GM21423 (cell line): ENCODE data around the gene WASF2.

Experiments used
- ATAC-seq: cut with Tn5 transposase; IDR thresholded peaks from one replicate; pipeline ENCODE4 v1.9.1; 2021; ENCODE audit warnings: mild to moderate bottlenecking, moderate library complexity; ENCODE audit not compliant: unreplicated experiment

Gene WASF2

DNA sequence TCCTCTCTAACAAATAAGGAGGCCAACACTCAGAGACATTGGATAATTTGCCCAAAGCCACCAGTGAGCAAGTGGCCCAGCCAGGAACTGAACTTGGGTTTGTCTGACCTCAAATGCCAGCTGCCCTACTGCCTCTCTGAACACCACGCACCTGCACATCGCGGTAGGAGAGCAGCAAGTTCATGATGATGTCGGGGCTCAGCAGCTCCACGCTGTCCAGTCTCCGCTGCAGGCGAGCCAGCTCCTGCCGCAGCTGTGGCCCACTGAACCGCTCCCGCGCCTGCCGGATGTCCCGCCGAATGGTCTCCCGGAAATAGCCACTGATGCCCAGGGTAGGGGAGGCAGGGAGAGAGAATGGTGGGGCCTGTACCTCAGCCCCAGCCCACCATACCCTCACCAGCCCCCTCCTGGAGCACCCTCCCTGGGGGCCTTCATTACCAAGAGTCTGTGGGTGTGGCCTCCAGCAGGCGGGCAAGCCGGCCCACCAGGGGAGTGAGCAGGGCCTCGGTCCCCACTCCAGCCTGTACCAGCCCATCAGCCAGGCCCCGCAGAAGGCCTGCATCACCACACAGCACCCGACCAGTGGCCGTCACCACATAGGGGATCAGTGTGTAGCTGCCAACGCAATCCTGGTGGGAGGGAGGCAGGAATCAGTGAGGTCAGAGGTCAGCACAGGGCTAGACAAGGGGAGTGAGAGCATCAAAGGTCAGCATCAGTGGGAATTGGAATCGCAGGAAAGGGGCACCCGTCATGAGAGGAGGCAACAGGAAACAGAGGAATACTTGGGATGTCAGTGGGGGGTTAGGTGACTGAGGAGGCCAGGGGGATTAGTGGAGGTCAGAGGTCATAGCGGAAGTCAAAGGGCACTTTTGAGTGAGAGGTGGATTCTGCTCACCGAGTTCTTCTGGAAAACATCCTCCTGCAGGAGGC, 125.9 kb downstream of the WASF2 start:
- no peak for ATAC-seq

DNA sequence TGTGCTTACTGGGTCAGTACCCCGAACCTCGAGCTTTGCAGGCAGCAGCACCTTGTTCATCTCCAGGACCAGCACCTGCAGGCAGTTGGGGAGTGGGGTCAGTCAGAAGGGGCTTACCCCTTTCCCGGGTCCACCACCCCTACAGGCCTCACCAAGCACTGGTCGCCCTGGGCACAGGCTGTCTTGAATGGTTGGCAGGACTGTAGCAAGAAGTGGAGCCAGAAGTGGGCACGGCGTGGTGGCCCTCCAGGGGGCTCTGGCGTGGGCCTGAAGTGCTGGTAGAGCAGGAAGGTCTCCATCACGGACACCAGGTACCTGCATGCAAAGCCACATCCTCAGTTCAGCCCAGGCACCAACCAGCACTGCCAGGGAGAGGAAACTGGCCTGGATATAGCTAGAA, 128.4 kb downstream of the WASF2 start:
- no peak for ATAC-seq

DNA sequence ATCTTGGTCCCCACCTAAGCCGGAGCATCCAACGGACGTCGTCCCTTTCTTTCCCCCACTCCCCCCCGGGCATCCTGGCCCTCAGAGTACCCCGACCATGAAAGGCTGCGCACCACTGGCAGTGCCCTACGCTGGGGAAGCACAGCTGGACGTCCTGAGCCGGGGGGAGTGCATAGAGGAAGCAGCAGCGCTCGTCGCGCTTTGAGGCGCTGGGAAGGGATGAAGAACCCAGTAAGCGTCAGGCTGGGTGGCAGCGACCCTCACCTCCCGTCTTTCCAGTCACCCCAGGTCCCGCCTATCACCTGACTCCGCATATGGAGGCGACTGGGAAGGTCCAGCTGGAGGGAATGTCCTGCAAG, 128.9 kb downstream of the WASF2 start:
- no peak for ATAC-seq

DNA sequence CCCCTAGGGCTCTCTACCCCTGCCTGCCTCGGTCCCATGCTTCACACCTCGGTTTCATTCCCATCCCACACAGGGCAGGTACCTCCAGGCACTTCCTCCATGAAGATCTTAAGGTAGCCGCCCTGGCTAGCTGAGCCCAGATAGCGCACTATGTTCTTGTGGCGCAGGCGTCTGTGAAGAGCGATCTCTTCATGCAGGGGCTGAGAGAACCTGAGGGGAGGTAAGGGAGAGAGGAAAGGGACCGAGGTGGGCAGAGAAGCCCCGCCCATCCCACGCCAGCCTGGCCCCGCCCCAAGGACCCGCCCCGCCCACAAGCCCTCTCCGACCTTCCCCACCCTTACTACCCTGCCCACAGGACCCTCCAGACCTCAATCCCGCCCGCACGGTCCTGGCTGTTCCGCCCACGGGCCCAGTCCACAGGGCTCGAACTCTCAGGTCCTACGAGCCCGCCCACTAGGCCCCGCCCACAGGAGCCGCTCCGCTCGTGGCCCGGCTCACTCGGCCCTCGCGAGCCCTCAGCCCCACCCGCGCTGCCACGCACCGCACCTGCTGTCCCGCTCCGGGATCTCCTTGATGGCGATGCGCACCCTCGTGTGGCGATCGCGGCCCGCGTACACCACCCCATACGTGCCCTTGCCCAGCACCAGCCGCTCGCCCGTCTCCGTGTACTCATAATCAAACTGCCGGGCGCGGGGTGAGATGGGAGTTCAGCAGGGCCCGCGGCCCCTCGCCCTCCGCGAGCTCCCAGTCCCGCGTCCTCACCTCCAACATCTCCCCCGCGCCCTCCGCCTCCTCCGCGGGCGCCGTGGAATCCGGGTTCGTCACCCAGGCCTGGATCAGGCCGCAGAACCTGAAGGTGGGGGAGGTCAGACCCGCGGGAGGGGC, 129.6 kb downstream of the WASF2 start:
- no peak for ATAC-seq

DNA sequence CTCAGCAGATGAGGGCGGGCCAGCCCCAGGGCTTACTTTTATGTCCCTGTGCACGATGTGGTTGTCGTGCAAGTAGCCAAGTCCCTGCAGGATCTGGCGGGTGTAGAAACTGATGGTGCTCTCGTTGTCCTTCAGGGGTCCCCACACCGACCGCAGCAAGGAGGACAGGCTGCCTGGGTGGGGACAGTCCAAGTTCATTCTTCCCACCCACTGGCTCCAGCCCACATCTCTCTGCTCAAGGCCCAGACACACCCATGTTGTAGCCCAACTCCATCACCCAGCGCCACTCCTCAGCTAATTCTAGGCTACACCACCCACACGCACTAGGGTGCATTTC, 130.2 kb downstream of the WASF2 start:
- no peak for ATAC-seq

DNA sequence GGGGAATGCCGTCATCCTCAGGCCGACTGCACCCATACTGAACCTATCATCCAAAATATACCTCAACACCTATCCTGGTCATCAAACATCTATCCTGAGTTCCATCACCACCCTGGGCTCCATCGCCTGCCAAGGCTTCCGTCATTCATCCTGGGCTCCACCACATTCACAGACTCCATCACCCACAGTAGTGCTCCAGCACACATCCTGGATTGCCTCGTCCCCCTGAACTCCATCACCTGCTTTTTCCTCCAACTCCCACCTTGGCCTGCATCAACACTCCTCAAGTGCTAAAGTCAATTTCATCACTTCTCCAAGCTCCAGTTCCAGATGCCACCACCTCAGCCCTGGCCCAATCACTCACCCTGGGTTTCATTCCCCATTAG, 131.0 kb downstream of the WASF2 start:
- no peak for ATAC-seq

DNA sequence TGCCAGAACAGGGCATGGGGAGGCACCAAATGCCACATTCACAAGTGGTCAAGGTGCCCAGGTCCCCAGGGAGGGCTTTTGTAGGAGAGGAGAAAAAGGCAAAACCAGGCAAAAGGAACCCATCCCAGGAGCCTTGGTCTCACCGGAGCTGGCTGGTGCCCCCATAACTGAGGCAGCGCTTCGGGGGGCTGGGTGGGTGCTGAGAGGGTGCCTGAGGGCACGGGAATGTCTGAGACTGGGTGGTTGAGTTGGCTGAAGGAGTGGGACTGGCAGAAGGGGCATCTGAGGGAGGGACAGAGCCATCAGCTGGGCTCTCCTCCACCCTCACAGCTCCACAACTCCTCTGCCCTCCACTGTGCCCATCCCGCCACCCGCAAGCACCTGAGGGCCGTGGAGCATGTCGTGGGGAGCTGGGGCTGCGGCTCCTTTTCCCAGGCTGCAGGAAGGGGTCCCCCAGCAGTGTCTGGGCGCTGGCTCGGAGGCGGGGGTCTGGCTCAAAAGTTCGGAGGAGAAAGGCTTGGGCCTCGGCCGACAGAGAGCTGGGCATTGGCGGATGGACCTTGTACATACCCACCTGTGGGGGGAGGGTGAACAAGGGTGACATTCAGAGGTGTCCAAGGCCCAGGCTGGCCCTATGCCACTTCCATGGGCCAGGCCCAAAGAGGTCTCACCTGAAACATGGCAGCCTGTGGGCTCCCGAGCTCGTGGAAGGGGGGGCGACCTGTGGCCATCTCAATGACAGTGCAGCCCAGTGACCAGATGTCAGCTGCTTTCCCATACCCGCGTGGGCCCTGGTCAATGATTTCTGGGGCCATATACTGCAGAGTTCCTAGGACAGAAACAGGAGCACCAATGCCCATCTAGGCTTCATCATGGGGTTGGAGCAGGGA, 131.7 kb downstream of the WASF2 start:
- no peak for ATAC-seq

DNA sequence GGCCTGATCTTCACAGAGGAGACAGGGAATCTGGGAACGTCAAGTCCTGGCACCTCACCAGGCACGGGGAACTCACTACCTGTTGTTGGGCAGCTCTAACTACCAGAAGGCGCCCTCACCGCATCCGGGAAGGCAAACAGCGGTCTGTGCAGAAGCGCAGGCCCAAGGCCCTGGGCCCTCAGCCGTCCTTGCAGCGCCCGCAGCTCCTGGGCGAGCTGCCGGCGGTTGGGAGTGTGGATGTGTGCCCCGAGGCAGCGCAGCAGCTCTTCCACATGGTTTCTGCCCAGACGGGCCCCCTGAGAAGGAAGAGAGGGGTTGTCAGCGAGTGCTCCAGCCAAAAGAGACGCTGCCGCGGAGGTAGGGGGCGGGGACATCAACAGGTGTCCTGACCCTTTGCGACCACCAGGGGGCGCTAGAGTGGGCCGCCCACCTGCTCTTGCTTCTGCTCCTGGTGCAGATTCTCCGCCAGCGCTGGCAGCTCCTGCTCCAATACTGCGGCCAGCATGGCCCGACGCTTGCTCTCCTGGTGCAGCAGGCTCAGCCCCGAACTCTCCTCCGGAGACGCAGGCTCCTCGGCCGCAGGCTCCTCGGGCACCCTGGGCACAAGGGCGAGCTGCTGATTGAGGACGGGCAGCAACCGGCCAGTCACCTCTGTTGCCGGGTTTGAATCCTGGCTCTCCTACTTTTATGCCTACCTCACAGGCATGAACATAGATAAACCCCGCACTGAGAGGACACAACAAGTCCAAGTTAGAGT, 132.5 kb downstream of the WASF2 start:
- ATAC-seq: no peak

DNA sequence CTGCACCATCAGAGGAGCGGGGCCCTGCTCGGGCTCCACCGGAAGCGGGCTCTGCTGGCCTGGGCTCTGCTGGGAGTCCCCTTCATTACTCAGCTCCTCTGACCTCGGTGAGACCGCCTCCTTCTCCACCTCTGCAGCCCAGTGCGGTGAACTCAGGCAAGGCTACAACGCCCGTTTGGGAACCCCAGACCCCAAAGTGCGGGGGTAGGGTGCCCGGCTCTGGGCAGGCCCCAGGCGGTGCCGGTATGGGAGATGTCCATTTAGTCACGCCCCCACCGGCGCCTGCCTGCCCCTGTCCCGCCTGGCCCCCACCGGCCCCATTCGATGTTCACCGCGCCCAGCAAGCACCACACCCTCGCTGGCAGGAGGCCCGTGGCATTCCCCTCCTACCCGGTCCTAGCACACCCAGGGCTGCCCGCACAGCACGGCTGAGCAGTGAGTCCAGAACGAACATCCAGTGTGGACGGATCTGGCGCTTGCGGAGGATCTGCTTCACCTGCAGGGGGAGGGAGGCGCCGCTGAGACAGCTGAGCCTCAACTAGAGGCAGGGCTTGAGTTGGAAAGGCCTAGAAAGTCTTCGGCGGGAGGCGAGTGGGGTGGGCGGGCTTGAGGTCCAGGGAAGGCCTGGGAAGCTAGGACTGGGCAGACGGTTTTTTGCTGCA, 133.2 kb downstream of the WASF2 start:
- ATAC-seq: no peak

DNA sequence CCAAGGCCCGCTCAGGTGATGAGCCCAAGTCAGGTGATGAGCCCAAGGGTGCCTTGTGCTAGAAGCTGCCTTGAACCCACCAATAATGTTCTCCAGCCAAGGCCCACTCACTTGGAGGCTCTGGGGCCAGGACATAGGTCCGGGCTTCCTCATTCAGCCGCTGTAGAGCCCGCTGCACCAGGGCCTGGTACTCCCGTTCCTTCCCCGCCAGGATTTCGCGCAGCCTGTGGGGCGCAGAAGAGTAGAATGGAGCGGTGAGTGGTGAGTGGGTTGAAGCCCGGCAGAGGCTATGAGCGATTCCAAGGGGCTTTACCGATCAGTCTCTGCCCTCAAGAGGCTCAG, 133.7 kb downstream of the WASF2 start:
- ATAC-seq: no peak

DNA sequence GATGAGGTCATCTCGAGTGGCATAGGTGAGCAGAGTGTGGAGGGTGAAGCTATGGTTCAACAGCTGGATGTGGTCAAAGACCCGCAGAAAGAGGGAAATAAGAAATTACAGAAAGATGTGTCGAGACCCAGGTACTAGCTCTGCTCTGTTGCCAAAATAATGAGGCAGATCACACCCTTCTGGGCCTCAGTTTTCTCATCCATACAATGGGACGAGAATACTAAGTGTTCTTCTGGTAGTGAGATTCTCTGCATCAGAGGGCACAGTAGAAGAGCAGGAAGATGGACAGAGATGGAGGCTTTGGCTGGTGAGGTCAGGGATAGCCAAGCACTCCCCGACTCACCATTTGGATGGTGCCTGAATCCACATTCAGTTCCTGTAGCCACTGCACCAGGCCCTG, 134.3 kb downstream of the WASF2 start:
- no peak for ATAC-seq
